HCT116 (cell line): Measurements from ENCODE around the gene GRIN1. TPM values are rescaled to one million over a fixed set of nuclear protein-coding genes. Genes with fewer than 3 reads are reported as not detected.

Experiments used
- ATAC-seq: fragments of 200-7000 bp; cut with Tn5 transposase; 2 replicates; pipeline ENCODE4 v1.9.1; 2020; ENCODE audit warnings: mild to moderate bottlenecking, moderate library complexity
- BruUV-seq: library from RNA; stranded (reverse); fragments of 400-500 nt; replicated peaks from 2 replicates; lab custom pipeline; 2021; lab: Mats Ljungman, UMichigan
- CTCF ChIA-PET: fragments of 300-600 bp; sonication (Branson Sonifier 250); formaldehyde crosslinking; loops from one replicate; lab custom pipeline; 2021; ENCODE audit warnings: antibody characterized with exemption; lab: Charles Lee
- POLR2A ChIA-PET: fragments of 300-600, 350-600 bp; sonication (Branson Sonifier 250); formaldehyde crosslinking; loops from one replicate; lab custom pipeline; 2021; ENCODE audit warnings: antibody characterized with exemption; lab: Charles Lee
- RAD21 ChIA-PET, 2 experiments: fragments of 300-600 bp; sonication (Branson Sonifier 250); formaldehyde crosslinking; loops; one replicate each; lab custom pipeline; 2023; ENCODE audit warnings: low total read pairs in 2 of 2; ENCODE audit not compliant: uncharacterized antibody in 2 of 2, unreplicated experiment in 2 of 2, low non-redundant PET in 1 of 2; lab: Charles Lee
- DNase-seq: peaks from one replicate; pipeline ENCODE4 v3.0.0-alpha.2; 2010; ENCODE audit warnings: low read depth, low spot score
- H2AFZ ChIP-seq: fragments of 200-600 bp; shearing (Covaris generic), sonication (generic); 2 replicates; pipeline ENCODE4 v1.6.1; 2017; ENCODE audit warnings: low read depth, mixed run types, mixed read lengths, antibody characterized with exemption, low read length; ENCODE audit not compliant: poor library complexity, severe bottlenecking
- H3K27ac ChIP-seq: 2 replicates; pipeline ENCODE4 v1.5.1; 2012; ENCODE audit warnings: low read depth, low read length
- H3K27me3 ChIP-seq: fragments of 200-600 bp; sonication (generic); 2 replicates; pipeline ENCODE4 v1.6.1; 2016; ENCODE audit warnings: mixed run types, low read length, mixed read lengths; ENCODE audit not compliant: insufficient read depth
- H3K36me3 ChIP-seq, 2 experiments: fragments of 200-500 bp in 1 of 2; fragments of 200-600 bp in 1 of 2; sonication (Bioruptor generic) in 1 of 2; sonication (generic) in 1 of 2; 2 replicates each; pipeline versions ENCODE4 v1.5.1 to v1.6.1; 2014 to 2016; ENCODE audit warnings: low read length in 2 of 2, inconsistent platforms in 1 of 2, mixed read lengths in 1 of 2, mixed run types in 1 of 2; ENCODE audit not compliant: insufficient read depth in 2 of 2, control insufficient read depth in 1 of 2
- H3K4me1 ChIP-seq, 2 experiments: fragments of 200-600 bp in 1 of 2; sonication (generic) in 1 of 2; 2 replicates each; pipeline versions ENCODE4 v1.5.1 to v1.6.1; 2012 to 2017; ENCODE audit warnings: low read length in 2 of 2, inconsistent platforms in 1 of 2, mild to moderate bottlenecking in 1 of 2, mixed read lengths in 1 of 2, mixed run types in 1 of 2, moderate library complexity in 1 of 2; ENCODE audit not compliant: insufficient read depth in 2 of 2, control insufficient read depth in 1 of 2
- H3K4me2 ChIP-seq: fragments of 200-600 bp; sonication (generic); 2 replicates; pipeline ENCODE4 v1.6.1; 2017; ENCODE audit warnings: mixed run types, low read length, mixed read lengths
- H3K4me3 ChIP-seq, 2 experiments: fragments of 200-600 bp in 1 of 2; sonication (generic) in 1 of 2; replicated peaks in 1 of 2; 2 replicates each; pipeline ENCODE4 v1.5.1; 2011 to 2016; ENCODE audit warnings: low read length in 2 of 2, control low read depth in 1 of 2, low read depth in 1 of 2, mild to moderate bottlenecking in 1 of 2, mixed read lengths in 1 of 2, mixed run types in 1 of 2
- H3K79me2 ChIP-seq: fragments of 200-600 bp; sonication (generic); 2 replicates; pipeline ENCODE4 v1.6.1; 2017; ENCODE audit warnings: mild to moderate bottlenecking, mixed run types, low read length, moderate library complexity, mixed read lengths; ENCODE audit not compliant: insufficient read depth
- H3K9ac ChIP-seq: fragments of 200-600 bp; sonication (generic); 2 replicates; pipeline ENCODE4 v1.6.1; 2016; ENCODE audit warnings: low read length, mixed read lengths
- H3K9me2 ChIP-seq: fragments of 200-600 bp; sonication (generic), shearing (Covaris generic); 2 replicates; pipeline ENCODE4 v1.6.1; 2017; ENCODE audit warnings: mixed run types, mild to moderate bottlenecking, moderate library complexity; ENCODE audit not compliant: insufficient read depth
- H3K9me3 ChIP-seq, 2 experiments: fragments of 200-500 bp in 1 of 2; fragments of 200-600 bp in 1 of 2; sonication (Bioruptor generic) in 1 of 2; sonication (generic) in 1 of 2; 2 replicates each; pipeline ENCODE4 v1.6.1; 2014 to 2017; ENCODE audit warnings: low read length in 2 of 2, mixed read lengths in 2 of 2, inconsistent platforms in 1 of 2, low read depth in 1 of 2, mild to moderate bottlenecking in 1 of 2, mixed run types in 1 of 2, moderate library complexity in 1 of 2; ENCODE audit not compliant: control insufficient read depth in 1 of 2, insufficient read depth in 1 of 2
- H4K20me1 ChIP-seq: fragments of 200-600 bp; sonication (generic), shearing (Covaris generic); 2 replicates; pipeline ENCODE4 v1.6.1; 2017; ENCODE audit warnings: mixed run types, mild to moderate bottlenecking, moderate library complexity; ENCODE audit not compliant: insufficient read depth
- EGR1 ChIP-seq: IDR thresholded peaks from 2 replicates; pipeline ENCODE4 v1.6.1; 2012; ENCODE audit warnings: low read depth
- ELF1 ChIP-seq: IDR thresholded peaks from 2 replicates; pipeline ENCODE4 v1.6.1; 2012; ENCODE audit warnings: low read depth, borderline replicate concordance
- EZH2 ChIP-seq: fragments of 200-600 bp; sonication (generic); IDR thresholded peaks from 2 replicates; pipeline ENCODE4 v1.6.1; 2017; ENCODE audit warnings: antibody characterized with exemption, mixed run types
- POLR2A ChIP-seq: IDR thresholded peaks from 2 replicates; pipeline ENCODE4 v1.7.0; 2011; ENCODE audit warnings: borderline replicate concordance; ENCODE audit not compliant: insufficient read depth, insufficient read length; ENCODE audit errors: extremely low read depth
- POLR2AphosphoS5 ChIP-seq: IDR thresholded peaks from 2 replicates; pipeline ENCODE4 v1.6.1; 2011; ENCODE audit warnings: mild to moderate bottlenecking, low read depth, low read length, moderate library complexity
- SIN3A ChIP-seq: IDR thresholded peaks from 2 replicates; pipeline ENCODE4 v1.6.1; 2012; ENCODE audit warnings: low read depth
- SP1 ChIP-seq: IDR thresholded peaks from 2 replicates; pipeline ENCODE4 v1.6.1; 2012; ENCODE audit warnings: low read depth
- SRF ChIP-seq: IDR thresholded peaks from 2 replicates; pipeline ENCODE4 v1.6.1; 2012; ENCODE audit warnings: low read depth
- YY1 ChIP-seq: IDR thresholded peaks from 2 replicates; pipeline ENCODE4 v1.6.1; 2011; ENCODE audit warnings: low read length, low read depth, moderate library complexity, mild to moderate bottlenecking; ENCODE audit not compliant: insufficient replicate concordance; ENCODE audit errors: extremely low read depth
- intact Hi-C: fragments of 100-400 bp; cut with micrococcal nuclease; formaldehyde crosslinking; loops from 2 replicates; pipeline ENCODE4 v1.10.0; 2022
- total RNA-seq: library from RNA; stranded (reverse); gene quantifications from one replicate; pipeline ENCODE4 v1.2.1, GENCODE V29; 2021; ENCODE audit not compliant: unreplicated experiment
- TF ChIP-seq, protein P1 (sequence below), 3 experiments: fragments of 200-600 bp in 1 of 3; sonication (generic) in 1 of 3; IDR thresholded peaks in 2 of 3; conservative IDR thresholded peaks in 1 of 3; 2 replicates each; pipeline ENCODE4 v1.5.1; 2012 to 2017; ENCODE audit warnings: low read depth in 2 of 3, low read length in 2 of 3, antibody characterized with exemption in 1 of 3, borderline replicate concordance in 1 of 3, control low read depth in 1 of 3, mild to moderate bottlenecking in 1 of 3, mixed read lengths in 1 of 3, mixed run types in 1 of 3, moderate library complexity in 1 of 3; ENCODE audit not compliant: insufficient read depth in 1 of 3
- TF ChIP-seq, protein P2 (sequence below): IDR thresholded peaks from 2 replicates; pipeline ENCODE4 v1.6.1; 2012
- TF ChIP-seq, protein P3 (sequence below): IDR thresholded peaks from 2 replicates; pipeline ENCODE4 v1.6.1; 2011; ENCODE audit warnings: mild to moderate bottlenecking, low read length, moderate library complexity; ENCODE audit not compliant: insufficient replicate concordance; ENCODE audit errors: extremely low read depth

Gene GRIN1
- total RNA-seq, 1 experiment from 2014 or later: 23.1 TPM

DNA sequence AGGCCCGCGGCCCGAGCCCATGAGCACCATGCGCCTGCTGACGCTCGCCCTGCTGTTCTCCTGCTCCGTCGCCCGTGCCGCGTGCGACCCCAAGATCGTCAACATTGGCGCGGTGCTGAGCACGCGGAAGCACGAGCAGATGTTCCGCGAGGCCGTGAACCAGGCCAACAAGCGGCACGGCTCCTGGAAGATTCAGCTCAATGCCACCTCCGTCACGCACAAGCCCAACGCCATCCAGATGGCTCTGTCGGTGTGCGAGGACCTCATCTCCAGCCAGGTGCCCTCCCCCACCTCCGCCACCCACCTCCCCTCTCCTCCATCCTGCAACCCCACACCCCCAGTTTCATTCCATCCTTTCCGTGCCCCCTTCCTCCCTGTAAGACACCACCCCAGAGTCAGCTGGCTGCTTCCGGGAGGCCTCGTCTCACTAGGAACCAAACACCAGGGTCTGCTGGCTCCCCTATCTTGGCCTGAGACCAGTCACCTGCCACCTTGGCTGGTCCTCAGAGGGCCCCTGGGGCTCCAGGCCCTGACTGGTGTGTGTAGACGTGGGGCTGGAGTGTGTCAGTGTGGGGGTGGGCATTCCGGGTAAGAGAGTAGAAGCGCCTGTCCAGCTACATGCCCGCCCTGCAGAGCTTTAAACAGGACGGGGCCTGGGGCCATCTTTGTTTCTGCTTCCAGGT, 655 bp downstream of the GRIN1 start:
- TF ChIP-seq SIN3A (no peak), POLR2AphosphoS5 (no peak), POLR2A (no peak), YY1 (no peak), SRF (no peak), SP1 (no peak), EGR1 (no peak), ELF1 (no peak), EZH2 (no peak)
- TF ChIP-seq, protein P1, sequence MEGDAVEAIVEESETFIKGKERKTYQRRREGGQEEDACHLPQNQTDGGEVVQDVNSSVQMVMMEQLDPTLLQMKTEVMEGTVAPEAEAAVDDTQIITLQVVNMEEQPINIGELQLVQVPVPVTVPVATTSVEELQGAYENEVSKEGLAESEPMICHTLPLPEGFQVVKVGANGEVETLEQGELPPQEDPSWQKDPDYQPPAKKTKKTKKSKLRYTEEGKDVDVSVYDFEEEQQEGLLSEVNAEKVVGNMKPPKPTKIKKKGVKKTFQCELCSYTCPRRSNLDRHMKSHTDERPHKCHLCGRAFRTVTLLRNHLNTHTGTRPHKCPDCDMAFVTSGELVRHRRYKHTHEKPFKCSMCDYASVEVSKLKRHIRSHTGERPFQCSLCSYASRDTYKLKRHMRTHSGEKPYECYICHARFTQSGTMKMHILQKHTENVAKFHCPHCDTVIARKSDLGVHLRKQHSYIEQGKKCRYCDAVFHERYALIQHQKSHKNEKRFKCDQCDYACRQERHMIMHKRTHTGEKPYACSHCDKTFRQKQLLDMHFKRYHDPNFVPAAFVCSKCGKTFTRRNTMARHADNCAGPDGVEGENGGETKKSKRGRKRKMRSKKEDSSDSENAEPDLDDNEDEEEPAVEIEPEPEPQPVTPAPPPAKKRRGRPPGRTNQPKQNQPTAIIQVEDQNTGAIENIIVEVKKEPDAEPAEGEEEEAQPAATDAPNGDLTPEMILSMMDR (IDR thresholded peaks at IDR 0.05 in 2 of 3, conservative IDR thresholded peaks at IDR 0.05 in 1 of 3; ENCODE audit: borderline replicate concordance in 1 of 3, insufficient read depth in 1 of 3, low read depth in 2 of 3, low read length in 2 of 3): no peak
- TF ChIP-seq, protein P2, sequence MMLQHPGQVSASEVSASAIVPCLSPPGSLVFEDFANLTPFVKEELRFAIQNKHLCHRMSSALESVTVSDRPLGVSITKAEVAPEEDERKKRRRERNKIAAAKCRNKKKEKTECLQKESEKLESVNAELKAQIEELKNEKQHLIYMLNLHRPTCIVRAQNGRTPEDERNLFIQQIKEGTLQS: no peak
- TF ChIP-seq, protein P3, sequence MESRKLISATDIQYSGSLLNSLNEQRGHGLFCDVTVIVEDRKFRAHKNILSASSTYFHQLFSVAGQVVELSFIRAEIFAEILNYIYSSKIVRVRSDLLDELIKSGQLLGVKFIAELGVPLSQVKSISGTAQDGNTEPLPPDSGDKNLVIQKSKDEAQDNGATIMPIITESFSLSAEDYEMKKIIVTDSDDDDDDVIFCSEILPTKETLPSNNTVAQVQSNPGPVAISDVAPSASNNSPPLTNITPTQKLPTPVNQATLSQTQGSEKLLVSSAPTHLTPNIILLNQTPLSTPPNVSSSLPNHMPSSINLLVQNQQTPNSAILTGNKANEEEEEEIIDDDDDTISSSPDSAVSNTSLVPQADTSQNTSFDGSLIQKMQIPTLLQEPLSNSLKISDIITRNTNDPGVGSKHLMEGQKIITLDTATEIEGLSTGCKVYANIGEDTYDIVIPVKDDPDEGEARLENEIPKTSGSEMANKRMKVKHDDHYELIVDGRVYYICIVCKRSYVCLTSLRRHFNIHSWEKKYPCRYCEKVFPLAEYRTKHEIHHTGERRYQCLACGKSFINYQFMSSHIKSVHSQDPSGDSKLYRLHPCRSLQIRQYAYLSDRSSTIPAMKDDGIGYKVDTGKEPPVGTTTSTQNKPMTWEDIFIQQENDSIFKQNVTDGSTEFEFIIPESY: no peak
- Histone ChIP-seq H4K20me1 (no peaks in the 10 kb centered on the region), H3K9me3 (no peaks in the 10 kb centered on the region), H3K27me3 (no peaks in the 10 kb centered on the region), H3K4me1 (peaks cover 6 to 11% of the 10 kb centered on the region in 2 experiments), H3K79me2 (no peaks in the 10 kb centered on the region), H3K9ac (no peak overlapping the region), H3K9me2 (no peaks in the 10 kb centered on the region), H3K4me3 (no peak overlapping the region), H3K4me2 (no peak overlapping the region), H2AFZ (no peak overlapping the region), H3K27ac (no peak overlapping the region), H3K36me3 (no peaks in the 10 kb centered on the region)
- ChIA-PET POLR2A (no interaction called here), CTCF (no interaction called here), RAD21 (no interaction called here)
- DNase-seq (no peak), ATAC-seq (no peak)
- intact Hi-C loops: no loop called here
- no TSS peak for BruUV-seq
